ENCODE data around the gene ASTE1. TPM values are rescaled to one million over a fixed set of nuclear protein-coding genes. Genes with fewer than 3 reads are reported as not detected.
"Not testable (repeated sequence)": the region's sequence is repeated elsewhere in the genome, so short reads cannot be mapped to it uniquely, and the experiment has no call there.

The ASTE1 gene, protein sequence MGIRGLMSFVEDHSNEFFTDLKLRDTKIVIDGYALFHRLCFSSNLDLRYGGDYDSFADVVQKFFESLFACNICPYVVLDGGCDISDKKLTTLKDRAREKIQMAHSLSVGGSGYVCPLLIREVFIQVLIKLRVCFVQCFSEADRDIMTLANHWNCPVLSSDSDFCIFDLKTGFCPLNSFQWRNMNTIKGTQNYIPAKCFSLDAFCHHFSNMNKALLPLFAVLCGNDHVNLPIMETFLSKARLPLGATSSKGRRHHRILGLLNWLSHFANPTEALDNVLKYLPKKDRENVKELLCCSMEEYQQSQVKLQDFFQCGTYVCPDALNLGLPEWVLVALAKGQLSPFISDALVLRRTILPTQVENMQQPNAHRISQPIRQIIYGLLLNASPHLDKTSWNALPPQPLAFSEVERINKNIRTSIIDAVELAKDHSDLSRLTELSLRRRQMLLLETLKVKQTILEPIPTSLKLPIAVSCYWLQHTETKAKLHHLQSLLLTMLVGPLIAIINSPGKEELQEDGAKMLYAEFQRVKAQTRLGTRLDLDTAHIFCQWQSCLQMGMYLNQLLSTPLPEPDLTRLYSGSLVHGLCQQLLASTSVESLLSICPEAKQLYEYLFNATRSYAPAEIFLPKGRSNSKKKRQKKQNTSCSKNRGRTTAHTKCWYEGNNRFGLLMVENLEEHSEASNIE
- total RNA-seq: 7.4 and 8.0 TPM in 2 replicates

- H3K9me3 Mint-ChIP-seq: no peaks in the 10 kb centered on the region
- peak; percentile 89 for DNase-seq (ENCODE audit: low spot score)
- H3K27ac Mint-ChIP-seq: peak within 1 kb of the TSS; percentile 93
- H3K4me1 Mint-ChIP-seq (ENCODE audit: low read depth): peaks cover 34% of the 10 kb centered on the region
- H3K36me3 Mint-ChIP-seq (ENCODE audit: low read depth): peaks cover 28% of the 10 kb centered on the region
- H3K27me3 Mint-ChIP-seq (ENCODE audit: low read depth): peaks cover 4% of the 10 kb centered on the region
- intact Hi-C loops (cut with micrococcal nuclease): loop anchor here (1.0 to 5.0 kb wide), 6 partner anchors 119 to 1006 kb away; partner anchors contain the start of genes ATP2C1 and PIK3R4
- peak within 1 kb of the TSS; percentile 88 for H3K4me3 Mint-ChIP-seq (ENCODE audit: low read depth)
Measured at GRCh38 chr3:131026321-131027151, at the start of gene ASTE1, which contains the start of gene NEK11. Gene ASTE1, minus strand, starts transcription at chr3:131026825. Its CDS starts 1,519 bp downstream, at chr3:131025306. Gene NEK11, plus strand, starts transcription at chr3:131026877. Its CDS starts 2,832 bp downstream, at chr3:131029709.

- H3K9me3 Mint-ChIP-seq: no peaks in the 10 kb centered on the region
- peaks cover 11% of the 10 kb centered on the region for H3K4me1 Mint-ChIP-seq (ENCODE audit: low read depth)
- H3K36me3 Mint-ChIP-seq (ENCODE audit: low read depth): no peaks in the 10 kb centered on the region
- intact Hi-C loops (cut with micrococcal nuclease): no loop called here
- H3K27ac Mint-ChIP-seq: no peak overlapping the region
- no peak for DNase-seq (ENCODE audit: low spot score)
- peaks cover 8% of the 10 kb centered on the region for H3K27me3 Mint-ChIP-seq (ENCODE audit: low read depth)
- H3K4me3 Mint-ChIP-seq (ENCODE audit: low read depth): no peak overlapping the region
Measured at GRCh38 chr3:131075632-131076328, 49.2 kb upstream of the ASTE1 start.

- peaks cover 5% of the 10 kb centered on the region for H3K9me3 Mint-ChIP-seq
- H3K36me3 Mint-ChIP-seq (ENCODE audit: low read depth): no peaks in the 10 kb centered on the region
- H3K4me1 Mint-ChIP-seq (ENCODE audit: low read depth): peaks cover 16% of the 10 kb centered on the region
- H3K27me3 Mint-ChIP-seq (ENCODE audit: low read depth): peaks cover 8% of the 10 kb centered on the region
- no peak overlapping the region for H3K4me3 Mint-ChIP-seq (ENCODE audit: low read depth)
- intact Hi-C loops (cut with micrococcal nuclease): no loop called here
- H3K27ac Mint-ChIP-seq: no peak overlapping the region
- DNase-seq (ENCODE audit: low spot score): no peak
Measured at GRCh38 chr3:131072845-131073244, 46.2 kb upstream of the ASTE1 start.

GRCh38 chr3:131072099-131072559 lies 45.5 kb upstream of the ASTE1 start:
- H3K27me3 Mint-ChIP-seq (ENCODE audit: low read depth): peaks cover 6% of the 10 kb centered on the region
- no peak overlapping the region for H3K4me3 Mint-ChIP-seq (ENCODE audit: low read depth)
- H3K36me3 Mint-ChIP-seq (ENCODE audit: low read depth): no peaks in the 10 kb centered on the region
- H3K9me3 Mint-ChIP-seq: peaks cover 5% of the 10 kb centered on the region
- intact Hi-C loops (cut with micrococcal nuclease): no loop called here
- DNase-seq (ENCODE audit: low spot score): no peak
- peaks cover 18% of the 10 kb centered on the region for H3K4me1 Mint-ChIP-seq (ENCODE audit: low read depth)
- H3K27ac Mint-ChIP-seq: peak overlapping the region; percentile 30

DNA sequence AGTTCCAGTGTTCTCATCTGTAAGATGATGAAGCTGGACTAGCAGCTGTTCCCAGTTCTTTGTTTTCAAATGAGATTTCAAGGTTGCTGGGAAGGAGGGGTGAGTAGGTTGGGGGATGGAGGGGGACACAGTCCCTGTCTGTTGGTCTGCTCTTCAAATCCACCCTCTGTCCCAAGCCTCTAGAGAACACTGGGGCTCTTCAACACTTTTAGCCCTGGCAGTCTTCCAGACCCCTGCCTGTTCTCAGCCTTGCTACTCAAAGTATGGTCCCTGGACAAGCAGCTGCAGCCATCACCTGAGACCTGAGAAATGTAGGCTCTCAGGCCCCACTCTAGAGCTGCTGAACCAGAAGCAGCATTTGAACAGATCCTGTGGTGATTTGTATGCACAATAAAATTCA lies 41.4 kb upstream of the ASTE1 start:
- Mint-ChIP-seq H3K36me3 (ENCODE audit: low read depth) (no peaks in the 10 kb centered on the region), H3K27ac (no peak overlapping the region), H3K4me3 (ENCODE audit: low read depth) (no peak overlapping the region), H3K4me1 (ENCODE audit: low read depth) (peaks cover 25% of the 10 kb centered on the region), H3K27me3 (ENCODE audit: low read depth) (peaks cover 6% of the 10 kb centered on the region), H3K9me3 (peaks cover 5% of the 10 kb centered on the region)
- no peak for DNase-seq (ENCODE audit: low spot score)
- intact Hi-C loops (cut with micrococcal nuclease): no loop called here

- no peaks in the 10 kb centered on the region for H3K36me3 Mint-ChIP-seq (ENCODE audit: low read depth)
Measured at GRCh38 chr3:131053043-131053859, 26.6 kb upstream of the ASTE1 start.

GRCh38 chr3:131050001-131050400 lies 23.4 kb upstream of the ASTE1 start:
- Mint-ChIP-seq H3K4me3 (ENCODE audit: low read depth) (no peak overlapping the region), H3K27ac (no peak overlapping the region), H3K9me3 (peaks cover 5% of the 10 kb centered on the region), H3K4me1 (ENCODE audit: low read depth) (no peaks in the 10 kb centered on the region), H3K27me3 (ENCODE audit: low read depth) (peaks cover 11% of the 10 kb centered on the region), H3K36me3 (ENCODE audit: low read depth) (no peaks in the 10 kb centered on the region)
- intact Hi-C loops (cut with micrococcal nuclease): no loop called here
- no peak for DNase-seq (ENCODE audit: low spot score)

More at GRCh38 chr3:131053043-131053859, 26.6 kb upstream of the ASTE1 start:
- intact Hi-C loops (cut with micrococcal nuclease): no loop called here
- H3K4me1 Mint-ChIP-seq (ENCODE audit: low read depth): peaks cover 1% of the 10 kb centered on the region
- DNase-seq (ENCODE audit: low spot score): no peak
- no peaks in the 10 kb centered on the region for H3K9me3 Mint-ChIP-seq
- H3K27me3 Mint-ChIP-seq (ENCODE audit: low read depth): no peaks in the 10 kb centered on the region
- no peak overlapping the region for H3K27ac Mint-ChIP-seq
- H3K4me3 Mint-ChIP-seq (ENCODE audit: low read depth): no peak overlapping the region

DNA sequence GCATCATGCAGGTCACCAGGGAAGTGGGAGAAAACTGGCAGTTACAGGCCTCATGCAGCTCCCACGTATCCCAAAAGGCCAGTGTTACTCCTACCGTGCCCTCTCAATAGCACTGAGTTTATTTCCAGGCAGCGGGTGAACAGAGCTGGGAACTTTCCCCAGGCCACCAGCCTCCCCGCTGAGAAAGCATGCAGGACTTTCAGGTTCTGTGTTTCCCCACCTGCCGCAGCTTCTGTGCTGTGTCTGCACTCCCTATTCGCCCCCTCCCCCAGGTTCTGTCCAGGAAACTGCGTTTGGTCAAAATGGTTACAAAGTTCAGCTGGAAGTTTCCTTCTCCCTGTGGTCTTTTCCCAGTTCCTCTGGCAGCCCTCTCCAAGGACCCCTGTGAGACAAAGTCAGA lies 21.4 kb upstream of the ASTE1 start:
- Mint-ChIP-seq H3K27ac (no peak overlapping the region), H3K36me3 (ENCODE audit: low read depth) (peaks cover 16% of the 10 kb centered on the region), H3K27me3 (ENCODE audit: low read depth) (peaks cover 21% of the 10 kb centered on the region), H3K9me3 (peaks cover 25% of the 10 kb centered on the region), H3K4me3 (ENCODE audit: low read depth) (no peak overlapping the region), H3K4me1 (ENCODE audit: low read depth) (no peaks in the 10 kb centered on the region)
- intact Hi-C loops (cut with micrococcal nuclease): no loop called here
- no peak for DNase-seq (ENCODE audit: low spot score)

DNA sequence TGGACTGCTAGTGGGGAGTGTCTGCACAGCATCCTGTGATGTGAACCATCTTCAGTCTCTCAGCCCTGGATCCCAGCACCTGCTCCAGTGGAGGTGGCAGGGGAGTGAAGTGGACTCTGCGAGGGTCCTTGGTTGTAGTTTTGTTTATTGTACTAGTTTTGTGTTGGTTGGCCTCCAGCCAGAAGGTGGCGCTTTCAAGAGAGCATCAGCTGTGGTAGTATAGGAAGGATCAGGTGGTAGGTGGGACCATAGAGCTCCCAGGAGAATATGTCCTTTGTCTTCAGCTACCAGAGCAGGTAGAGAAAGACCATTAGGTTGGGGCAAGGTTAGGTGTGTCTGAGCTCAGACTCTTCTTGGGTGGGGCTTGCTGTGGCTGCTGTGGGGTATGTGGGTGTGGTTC lies 21.0 kb upstream of the ASTE1 start:
- H3K4me1 Mint-ChIP-seq (ENCODE audit: low read depth): no peaks in the 10 kb centered on the region
- peaks cover 21% of the 10 kb centered on the region for H3K27me3 Mint-ChIP-seq (ENCODE audit: low read depth)
- intact Hi-C loops (cut with micrococcal nuclease): no loop called here
- peaks cover 16% of the 10 kb centered on the region for H3K36me3 Mint-ChIP-seq (ENCODE audit: low read depth)
- peaks cover 25% of the 10 kb centered on the region for H3K9me3 Mint-ChIP-seq
- no peak for DNase-seq (ENCODE audit: low spot score)
- no peak overlapping the region for H3K4me3 Mint-ChIP-seq (ENCODE audit: low read depth)
- no peak overlapping the region for H3K27ac Mint-ChIP-seq

GRCh38 chr3:131042271-131042985 lies 15.8 kb upstream of the ASTE1 start:
- H3K4me3 Mint-ChIP-seq (ENCODE audit: low read depth); H3K27ac Mint-ChIP-seq; intact Hi-C loops (cut with micrococcal nuclease): not testable (repeated sequence)
- peak; percentile 35 for DNase-seq (ENCODE audit: low spot score)
- H3K9me3 Mint-ChIP-seq: peaks cover 34% of the 10 kb centered on the region
- H3K36me3 Mint-ChIP-seq (ENCODE audit: low read depth): peaks cover 21% of the 10 kb centered on the region
- peaks cover 21% of the 10 kb centered on the region for H3K27me3 Mint-ChIP-seq (ENCODE audit: low read depth)
- peaks cover 17% of the 10 kb centered on the region for H3K4me1 Mint-ChIP-seq (ENCODE audit: low read depth)

GRCh38 chr3:131038326-131038725 lies 11.7 kb upstream of the ASTE1 start:
- H3K4me3 Mint-ChIP-seq (ENCODE audit: low read depth): no peak overlapping the region
- peaks cover 8% of the 10 kb centered on the region for H3K36me3 Mint-ChIP-seq (ENCODE audit: low read depth)
- H3K27ac Mint-ChIP-seq: no peak overlapping the region
- H3K27me3 Mint-ChIP-seq (ENCODE audit: low read depth): peaks cover 5% of the 10 kb centered on the region
- no peak for DNase-seq (ENCODE audit: low spot score)
- intact Hi-C loops (cut with micrococcal nuclease): loop anchor here (5.0 kb wide), 1 partner anchor 754 kb away; no protein-coding TSS in a partner anchor
- H3K4me1 Mint-ChIP-seq (ENCODE audit: low read depth): peaks cover 17% of the 10 kb centered on the region
- peaks cover 12% of the 10 kb centered on the region for H3K9me3 Mint-ChIP-seq

Data from activated T-helper 2 cell treated with anti-CD3 and anti-CD28 coated beads, Interferon-gamma antibody, Interleukin-2, Interleukin-4, amounts not matched to agents 10 μg/mL and 5 μg/mL and 100 μg/mL, durations not matched to agents 14 hours and 24 hours and 36 hours (primary cell).